HG03139 (cell line): ENCODE data around the gene ZBTB7A.

Experiments used
- ATAC-seq: cut with Tn5 transposase; IDR thresholded peaks from one replicate; pipeline ENCODE4 v1.9.1; 2021; ENCODE audit not compliant: unreplicated experiment

The ZBTB7A gene

GRCh38 chr19:4038661-4039423 lies 27.9 kb downstream of the ZBTB7A start:
- ATAC-seq, result no peak

- ATAC-seq, result no peak
These were observed 28.6 kb downstream of the ZBTB7A start for GRCh38 chr19:4038057-4038456.

- ATAC-seq, result no peak
These were observed 29.3 kb downstream of the ZBTB7A start for GRCh38 chr19:4037301-4037949.

GRCh38 chr19:4036576-4037300 lies 30.0 kb downstream of the ZBTB7A start:
- no peak for ATAC-seq

- ATAC-seq, result no peak
These were observed 31.1 kb downstream of the ZBTB7A start for GRCh38 chr19:4035582-4035981.

GRCh38 chr19:4035018-4035566 lies 31.6 kb downstream of the ZBTB7A start:
- no peak for ATAC-seq

- ATAC-seq, result no peak
These were observed 32.4 kb downstream of the ZBTB7A start for GRCh38 chr19:4034048-4035017.

GRCh38 chr19:4033028-4033956 lies 33.4 kb downstream of the ZBTB7A start:
- no peak for ATAC-seq

- no peak for ATAC-seq
These were observed 34.3 kb downstream of the ZBTB7A start for GRCh38 chr19:4032436-4032835.

GRCh38 chr19:4031420-4031819 lies 35.3 kb downstream of the ZBTB7A start:
- ATAC-seq, result no peak

- ATAC-seq, result no peak
These were observed 35.7 kb downstream of the ZBTB7A start for GRCh38 chr19:4030981-4031380.

GRCh38 chr19:4030552-4030951 lies 36.1 kb downstream of the ZBTB7A start:
- no peak for ATAC-seq

GRCh38 chr19:4029247-4029614 lies 37.5 kb downstream of the ZBTB7A start:
- no peak for ATAC-seq

- ATAC-seq, result no peak
These were observed 38.1 kb downstream of the ZBTB7A start for GRCh38 chr19:4028334-4029246.

- no peak for ATAC-seq
These were observed 39.6 kb downstream of the ZBTB7A start for GRCh38 chr19:4027146-4027545.

GRCh38 chr19:4025317-4025716 lies 41.4 kb downstream of the ZBTB7A start:
- ATAC-seq, result no peak

- no peak for ATAC-seq
These were observed 42.9 kb downstream of the ZBTB7A start for GRCh38 chr19:4023600-4024398.

- ATAC-seq, result no peak
These were observed 47.1 kb downstream of the ZBTB7A start for GRCh38 chr19:4019578-4019977.
